Trophoblast cell (in vitro differentiated cells and primary cell): ENCODE data around the gene AGTPBP1.

Source experiments
- DNase-seq, 2 donors: peaks; one replicate each; pipeline ENCODE4 v3.0.0-alpha.2; 2016
- H2AFZ ChIP-seq: 2 replicates; pipeline ENCODE4 v1.6.1; 2013; ENCODE audit warnings: low read length, moderate library complexity, mild to moderate bottlenecking; ENCODE audit not compliant: insufficient read depth, poor library complexity
- H2AK5ac ChIP-seq: 2 replicates; pipeline ENCODE4 v1.6.1; 2013; ENCODE audit warnings: mild to moderate bottlenecking, low read length
- H2BK120ac ChIP-seq: 2 replicates; pipeline ENCODE4 v1.6.1; 2013; ENCODE audit warnings: low read length, mild to moderate bottlenecking, moderate library complexity; ENCODE audit not compliant: insufficient read depth, poor library complexity
- H2BK12ac ChIP-seq: 2 replicates; pipeline ENCODE4 v1.6.1; 2013; ENCODE audit warnings: mild to moderate bottlenecking, low read length, moderate library complexity
- H2BK5ac ChIP-seq: 2 replicates; pipeline ENCODE4 v1.6.1; 2013; ENCODE audit warnings: low read length, low read depth, moderate library complexity, mild to moderate bottlenecking; ENCODE audit not compliant: poor library complexity
- H3K14ac ChIP-seq: 2 replicates; pipeline ENCODE4 v1.6.1; 2013; ENCODE audit warnings: mild to moderate bottlenecking, low read length
- H3K18ac ChIP-seq: 2 replicates; pipeline ENCODE4 v1.6.1; 2013; ENCODE audit warnings: mild to moderate bottlenecking, low read length
- H3K23ac ChIP-seq: 2 replicates; pipeline ENCODE4 v1.6.1; 2013; ENCODE audit warnings: low read length
- H3K27ac ChIP-seq: 2 replicates; pipeline ENCODE4 v1.5.1; 2013; ENCODE audit warnings: low read depth, mild to moderate bottlenecking, inconsistent platforms, low read length, moderate library complexity
- H3K27me3 ChIP-seq: 2 replicates; pipeline ENCODE4 v1.6.1; 2013; ENCODE audit warnings: inconsistent platforms, mild to moderate bottlenecking, low read length, moderate library complexity; ENCODE audit not compliant: insufficient read depth
- H3K36me3 ChIP-seq, 2 experiments: 1 replicate in 1 of 2; 2 replicates in 1 of 2; pipeline ENCODE4 v1.6.1; 2013; ENCODE audit warnings: low read length in 2 of 2, mild to moderate bottlenecking in 2 of 2, moderate library complexity in 1 of 2; ENCODE audit not compliant: insufficient read depth in 2 of 2, control insufficient read depth in 1 of 2
- H3K4ac ChIP-seq: 2 replicates; pipeline ENCODE4 v1.6.1; 2013; ENCODE audit warnings: low read depth, mild to moderate bottlenecking, low read length, moderate library complexity
- H3K4me1 ChIP-seq, 2 experiments: 1 replicate in 1 of 2; 2 replicates in 1 of 2; pipeline ENCODE4 v1.6.1; 2013; ENCODE audit warnings: low read length in 2 of 2, mild to moderate bottlenecking in 2 of 2, moderate library complexity in 1 of 2; ENCODE audit not compliant: insufficient read depth in 2 of 2, control insufficient read depth in 1 of 2
- H3K4me2 ChIP-seq: 2 replicates; pipeline ENCODE4 v1.6.1; 2013; ENCODE audit warnings: inconsistent platforms, mild to moderate bottlenecking, low read length, moderate library complexity
- H3K4me3 ChIP-seq: 2 replicates; pipeline ENCODE4 v1.5.1; 2013; ENCODE audit warnings: mild to moderate bottlenecking, low read depth, low read length, inconsistent platforms
- H3K79me1 ChIP-seq: one replicate; pipeline ENCODE4 v1.6.1; 2013; ENCODE audit warnings: low read length
- H3K79me2 ChIP-seq: 2 replicates; pipeline ENCODE4 v1.6.1; 2013; ENCODE audit warnings: low read length, mild to moderate bottlenecking; ENCODE audit not compliant: control insufficient read depth, insufficient read depth, poor library complexity
- H3K9ac ChIP-seq: 2 replicates; pipeline ENCODE4 v1.6.1; 2013; ENCODE audit warnings: mild to moderate bottlenecking, low read length
- H3K9me3 ChIP-seq: 2 replicates; pipeline ENCODE4 v1.6.1; 2013; ENCODE audit warnings: low read depth, mild to moderate bottlenecking, control low read depth, inconsistent platforms, low read length; ENCODE audit not compliant: insufficient read depth
- H4K12ac ChIP-seq: 2 replicates; pipeline ENCODE4 v1.6.1; 2013; ENCODE audit warnings: low read depth, mild to moderate bottlenecking, low read length, moderate library complexity
- H4K8ac ChIP-seq: 2 replicates; pipeline ENCODE4 v1.6.1; 2013; ENCODE audit warnings: low read depth, mild to moderate bottlenecking, low read length, moderate library complexity
- H4K91ac ChIP-seq: one replicate; pipeline ENCODE4 v1.6.1; 2013; ENCODE audit warnings: low read depth, mild to moderate bottlenecking, low read length, moderate library complexity
- WGBS: extraction: QIAGEN DNeasy Blood & Tissue Kit; methylation state at CpG from one replicate; pipeline ENCODE4 v1.1.7; 2013; ENCODE audit warnings: missing lambda C conversion rate; ENCODE audit not compliant: insufficient read length, insufficient coverage; ENCODE audit errors: extremely low coverage; 5-methylcytosine and 5-hydroxymethylcytosine counted together

The AGTPBP1 gene

DNA sequence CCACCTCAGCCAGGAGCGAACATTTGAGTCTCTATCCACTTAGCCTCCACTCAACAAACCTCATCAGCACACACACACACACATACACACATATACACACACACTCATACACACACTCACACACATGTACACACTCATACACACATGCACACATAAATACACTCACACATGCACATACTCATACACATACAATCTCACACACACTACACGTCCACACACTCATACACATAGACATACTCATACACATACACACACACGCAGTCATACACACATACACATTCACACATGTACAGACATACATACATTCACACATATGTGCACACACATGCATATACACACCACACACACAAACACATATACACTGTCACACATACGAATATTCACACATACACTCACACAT is 208.2 kb downstream of the AGTPBP1 start:
- Histone ChIP-seq H2BK120ac (no peak overlapping the region), H3K27me3 (no peaks in the 10 kb centered on the region), H3K79me1 (no peaks in the 10 kb centered on the region), H3K4ac (no peak overlapping the region), H4K8ac (no peak overlapping the region), H3K27ac (no peak overlapping the region), H4K91ac (no peak overlapping the region), H3K79me2 (no peaks in the 10 kb centered on the region), H2BK12ac (no peak overlapping the region), H2AFZ (no peak overlapping the region), H3K9me3 (peaks cover 5% of the 10 kb centered on the region), H3K18ac (no peak overlapping the region), H3K4me3 (no peak overlapping the region), H3K36me3 (no peaks in the 10 kb centered on the region), H4K12ac (no peak overlapping the region), H2AK5ac (no peak overlapping the region), H3K9ac (no peak overlapping the region), H3K4me2 (no peak overlapping the region), H3K4me1 (peaks cover 0 to 2% of the 10 kb centered on the region in 2 experiments), H3K23ac (no peak overlapping the region), H3K14ac (no peak overlapping the region), H2BK5ac (no peak overlapping the region)
- DNase-seq = no peak
- WGBS = 100% methylated on average over 1 of the region's 4 CpGs

GRCh38 chr9:85530721-85531120 is 211.0 kb downstream of the AGTPBP1 start:
- Histone ChIP-seq H3K4me2 (no peak overlapping the region), H2BK12ac (no peak overlapping the region), H3K79me1 (no peaks in the 10 kb centered on the region), H3K4me3 (no peak overlapping the region), H4K8ac (no peak overlapping the region), H3K27me3 (no peaks in the 10 kb centered on the region), H3K9ac (no peak overlapping the region), H3K23ac (no peak overlapping the region), H3K18ac (no peak overlapping the region), H4K12ac (no peak overlapping the region), H2BK5ac (no peak overlapping the region), H3K14ac (no peak overlapping the region), H3K36me3 (no peaks in the 10 kb centered on the region), H3K9me3 (peaks cover 5% of the 10 kb centered on the region), H3K79me2 (no peaks in the 10 kb centered on the region), H3K4me1 (peaks cover 6 to 10% of the 10 kb centered on the region in 2 experiments), H2AFZ (no peak overlapping the region), H3K27ac (no peak overlapping the region), H2AK5ac (no peak overlapping the region), H3K4ac (no peak overlapping the region), H4K91ac (no peak overlapping the region), H2BK120ac (no peak overlapping the region)
- DNase-seq = no peak
- WGBS = no CpG with 5 or more reads among the region's 5 CpGs

DNA sequence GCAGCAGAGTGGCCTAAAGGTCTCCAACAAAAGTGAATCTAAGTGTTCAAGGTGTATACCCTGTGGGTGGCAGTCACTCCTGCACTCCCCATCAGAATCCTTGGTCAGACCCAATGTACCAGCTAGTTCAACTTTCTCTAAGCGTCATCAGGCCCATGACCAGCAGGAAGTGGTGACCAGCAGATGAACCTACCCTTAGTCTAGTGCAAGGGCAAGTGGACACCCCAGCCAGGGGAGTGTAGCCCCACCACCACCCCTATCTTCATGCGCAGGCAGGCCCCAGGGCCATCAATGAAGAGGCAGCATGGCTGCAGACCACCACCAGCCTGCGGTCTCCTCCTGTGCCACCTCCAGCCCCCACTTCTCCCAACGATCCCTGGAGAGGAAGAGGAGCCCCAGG is 213.1 kb downstream of the AGTPBP1 start:
- no peak overlapping the region for H3K9ac ChIP-seq
- no peak overlapping the region for H2AFZ ChIP-seq
- no peaks in the 10 kb centered on the region for H3K36me3 ChIP-seq
- no peaks in the 10 kb centered on the region for H3K79me2 ChIP-seq
- H3K4ac ChIP-seq = no peak overlapping the region
- H2BK5ac ChIP-seq = no peak overlapping the region
- peak overlapping the region; percentile 28 for H4K91ac ChIP-seq
- H3K27ac ChIP-seq = no peak overlapping the region
- H4K8ac ChIP-seq = no peak overlapping the region
- DNase-seq = no peak
- no peak overlapping the region for H3K4me3 ChIP-seq
- peaks cover 6 to 10% of the 10 kb centered on the region in 2 experiments for H3K4me1 ChIP-seq
- no peak overlapping the region for H4K12ac ChIP-seq
- no peak overlapping the region for H3K14ac ChIP-seq
- H3K9me3 ChIP-seq = no peaks in the 10 kb centered on the region
- no peak overlapping the region for H2AK5ac ChIP-seq
- H3K79me1 ChIP-seq = no peaks in the 10 kb centered on the region
- no peak overlapping the region for H3K23ac ChIP-seq
- H3K27me3 ChIP-seq = no peaks in the 10 kb centered on the region
- H2BK120ac ChIP-seq = no peak overlapping the region
- H3K4me2 ChIP-seq = no peak overlapping the region
- H2BK12ac ChIP-seq = no peak overlapping the region
- WGBS = no CpG with 5 or more reads among the region's 4 CpGs
- no peak overlapping the region for H3K18ac ChIP-seq

DNA sequence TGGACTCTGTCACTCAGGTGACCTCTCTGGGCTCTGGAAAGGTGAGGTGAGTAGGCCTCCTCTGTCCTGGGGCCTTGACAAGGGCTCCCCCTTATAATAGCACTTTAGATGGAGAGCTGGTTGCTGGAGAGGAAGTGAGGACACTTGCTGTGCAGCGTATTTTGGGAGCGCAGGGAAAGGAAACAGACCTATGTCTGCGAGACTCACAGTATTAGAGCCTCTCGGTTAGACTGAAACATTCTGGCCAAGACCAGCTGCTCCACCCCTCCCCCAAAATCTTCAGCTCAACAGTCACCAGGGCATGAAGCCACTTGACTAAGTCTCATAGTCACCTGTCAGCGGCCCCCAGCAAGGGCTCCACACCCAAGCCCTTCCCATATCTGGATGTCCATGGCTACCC is 213.6 kb downstream of the AGTPBP1 start:
- no peak for DNase-seq
- H3K9ac ChIP-seq = no peak overlapping the region
- H3K79me1 ChIP-seq = no peaks in the 10 kb centered on the region
- peak overlapping the region; percentile 1 for H3K27ac ChIP-seq
- no peaks in the 10 kb centered on the region for H3K9me3 ChIP-seq
- no peak overlapping the region for H4K8ac ChIP-seq
- H3K23ac ChIP-seq = no peak overlapping the region
- peaks cover 6 to 10% of the 10 kb centered on the region in 2 experiments for H3K4me1 ChIP-seq
- H3K4me2 ChIP-seq = no peak overlapping the region
- H2BK5ac ChIP-seq = no peak overlapping the region
- H3K79me2 ChIP-seq = no peaks in the 10 kb centered on the region
- H3K14ac ChIP-seq = no peak overlapping the region
- no CpG with 5 or more reads among the region's 5 CpGs for WGBS
- H2AK5ac ChIP-seq = no peak overlapping the region
- no peak overlapping the region for H4K12ac ChIP-seq
- H3K36me3 ChIP-seq = no peaks in the 10 kb centered on the region
- H2BK120ac ChIP-seq = no peak overlapping the region
- peak overlapping the region; percentile 28 for H4K91ac ChIP-seq
- no peak overlapping the region for H3K4ac ChIP-seq
- H3K27me3 ChIP-seq = peaks cover 3% of the 10 kb centered on the region
- H2AFZ ChIP-seq = no peak overlapping the region
- no peak overlapping the region for H2BK12ac ChIP-seq
- no peak overlapping the region for H3K4me3 ChIP-seq
- H3K18ac ChIP-seq = no peak overlapping the region
